CD4-positive, alpha-beta T cell treated with Interleukin-4 for 4 hours (primary cell): Measurements from ENCODE around the gene ATF6.

ENCODE experiments used
- DNase-seq: peaks from one replicate; pipeline ENCODE4 v3.0.0-alpha.2; 2020

ATF6 gene

GRCh38 chr1:162007466-162007865 lies 241.3 kb downstream of the ATF6 start:
- DNase-seq, result no peak

- DNase-seq, result no peak
These were observed 242.7 kb downstream of the ATF6 start for GRCh38 chr1:162008799-162009198.

GRCh38 chr1:162009501-162010174 lies 243.5 kb downstream of the ATF6 start:
- no peak for DNase-seq

- DNase-seq, result no peak
These were observed 244.0 kb downstream of the ATF6 start for GRCh38 chr1:162010175-162010506.

DNA sequence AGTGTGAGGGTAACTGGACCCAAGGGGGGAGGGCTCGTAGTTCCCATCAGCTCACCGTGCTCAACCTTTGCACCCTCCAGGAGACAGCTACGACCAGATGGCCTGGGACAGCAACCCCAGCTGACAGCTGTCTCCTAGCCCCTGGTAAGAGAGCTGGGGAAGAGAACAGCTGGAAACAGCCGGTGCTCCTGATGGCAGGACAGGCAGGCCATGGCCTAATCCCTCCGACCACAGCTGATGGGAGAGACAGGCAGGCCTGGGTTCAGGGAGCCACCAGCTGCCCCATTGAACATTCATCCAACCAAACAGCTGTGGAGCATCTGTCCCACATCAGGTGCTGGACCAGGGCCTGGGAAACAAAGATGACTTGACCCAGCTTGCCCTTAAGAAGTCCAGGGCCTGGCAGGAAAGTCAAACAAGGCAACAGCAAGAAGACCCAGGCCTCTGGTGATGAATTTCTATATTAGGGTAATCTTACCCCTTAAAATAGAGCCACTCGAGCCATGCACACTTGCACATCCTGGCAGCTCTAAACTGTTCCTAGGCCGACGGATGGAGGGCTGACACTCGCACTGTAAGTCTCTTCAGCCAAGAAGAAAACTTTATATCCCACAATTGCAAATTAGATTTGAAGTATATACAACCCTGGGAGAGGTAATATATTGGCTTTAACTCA lies 245.4 kb downstream of the ATF6 start:
- no peak for DNase-seq

- no peak for DNase-seq
These were observed 247.2 kb downstream of the ATF6 start for GRCh38 chr1:162013289-162013688.
